CD4-positive, alpha-beta memory T cell (primary cell): Measurements from ENCODE around the gene PNKP. TPM values are rescaled to one million over a fixed set of nuclear protein-coding genes. Genes with fewer than 3 reads are reported as not detected.

Experiments used
- CTCF ChIA-PET: fragments of 350-600 bp; sonication (Branson Sonifier 250); formaldehyde crosslinking; loops from one replicate; lab custom pipeline; 2021; ENCODE audit warnings: inconsistent platforms; ENCODE audit not compliant: partially characterized antibody; lab: Charles Lee
- POLR2A ChIA-PET: fragments of 350-600 bp; sonication (Branson Sonifier 250); formaldehyde crosslinking; loops from one replicate; lab custom pipeline; 2021; ENCODE audit not compliant: partially characterized antibody; lab: Charles Lee
- DNase-seq, 5 donors: peaks; one replicate each; pipeline versions ENCODE4 v3.0.0 to v3.0.0-alpha.2; 2020 to 2022; ENCODE audit warnings: mixed read lengths in 1 of 5
- H3K27ac ChIP-seq: one replicate; pipeline ENCODE4 v1.7.0; 2013; ENCODE audit warnings: low read depth, low read length
- H3K27me3 ChIP-seq: 2 replicates; pipeline ENCODE4 v1.7.0; 2013; ENCODE audit warnings: mild to moderate bottlenecking, low read length, moderate library complexity; ENCODE audit not compliant: insufficient read depth
- H3K36me3 ChIP-seq: 2 replicates; pipeline ENCODE4 v1.7.0; 2013; ENCODE audit warnings: mild to moderate bottlenecking, low read length, moderate library complexity; ENCODE audit not compliant: insufficient read depth
- H3K4me1 ChIP-seq: 2 replicates; pipeline ENCODE4 v1.7.0; 2013; ENCODE audit warnings: mild to moderate bottlenecking, low read length, moderate library complexity; ENCODE audit not compliant: insufficient read depth
- H3K4me3 ChIP-seq, 2 donors: one replicate each; pipeline ENCODE4 v1.7.0; 2013; ENCODE audit warnings: low read length in 2 of 2, mild to moderate bottlenecking in 1 of 2
- H3K9me3 ChIP-seq, 2 donors: one replicate each; pipeline ENCODE4 v1.7.0; 2013; ENCODE audit warnings: low read length in 2 of 2, control low read depth in 1 of 2; ENCODE audit not compliant: control insufficient read depth in 1 of 2
- H3K27ac Mint-ChIP-seq, 7 donors: one replicate each; pipeline ENCODE4 v1.8.0; 2020 to 2021; ENCODE audit warnings: mixed read lengths in 7 of 7, mild to moderate bottlenecking in 6 of 7, inconsistent platforms in 3 of 7, moderate library complexity in 3 of 7
- H3K27me3 Mint-ChIP-seq, 2 donors: one replicate each; pipeline ENCODE4 v1.8.0; 2020 to 2021; ENCODE audit warnings: mixed read lengths in 2 of 2
- H3K36me3 Mint-ChIP-seq, 2 donors: one replicate each; pipeline ENCODE4 v1.8.0; 2020 to 2021; ENCODE audit warnings: mixed read lengths in 2 of 2, inconsistent platforms in 1 of 2, mild to moderate bottlenecking in 1 of 2
- H3K4me1 Mint-ChIP-seq, 4 donors: one replicate each; pipeline ENCODE4 v1.8.0; 2020 to 2021; ENCODE audit warnings: mixed read lengths in 4 of 4, mild to moderate bottlenecking in 1 of 4
- H3K4me3 Mint-ChIP-seq, 8 donors: one replicate each; pipeline ENCODE4 v1.8.0; 2020 to 2021; ENCODE audit warnings: mixed read lengths in 8 of 8, mild to moderate bottlenecking in 7 of 8, moderate library complexity in 6 of 8, inconsistent platforms in 3 of 8
- H3K9me3 Mint-ChIP-seq, 8 donors: one replicate each; pipeline ENCODE4 v1.8.0; 2020 to 2021; ENCODE audit warnings: mixed read lengths in 8 of 8, mild to moderate bottlenecking in 5 of 8, inconsistent platforms in 3 of 8, moderate library complexity in 1 of 8
- intact Hi-C: fragments of 100-400 bp; cut with micrococcal nuclease; formaldehyde crosslinking; loops from one replicate; pipeline ENCODE4 v1.15.1; 2023
- polyA plus RNA-seq, 2 donors: library from polyadenylated mRNA; unstranded; fragments of 300-500 nt; fragmentation: Illumina TruSeq; gene quantifications; one replicate each; pipeline ENCODE4 v1.2.3, GENCODE V29; 2021
- total RNA-seq, 2 experiments: library from RNA; stranded (reverse); gene quantifications; one replicate each; pipeline ENCODE4 v1.2.3, GENCODE V29; 2021

Gene PNKP
- total and polyA plus RNA-seq, 4 experiments from 2014 or later: 28.9 to 192 (median 103) TPM

DNA sequence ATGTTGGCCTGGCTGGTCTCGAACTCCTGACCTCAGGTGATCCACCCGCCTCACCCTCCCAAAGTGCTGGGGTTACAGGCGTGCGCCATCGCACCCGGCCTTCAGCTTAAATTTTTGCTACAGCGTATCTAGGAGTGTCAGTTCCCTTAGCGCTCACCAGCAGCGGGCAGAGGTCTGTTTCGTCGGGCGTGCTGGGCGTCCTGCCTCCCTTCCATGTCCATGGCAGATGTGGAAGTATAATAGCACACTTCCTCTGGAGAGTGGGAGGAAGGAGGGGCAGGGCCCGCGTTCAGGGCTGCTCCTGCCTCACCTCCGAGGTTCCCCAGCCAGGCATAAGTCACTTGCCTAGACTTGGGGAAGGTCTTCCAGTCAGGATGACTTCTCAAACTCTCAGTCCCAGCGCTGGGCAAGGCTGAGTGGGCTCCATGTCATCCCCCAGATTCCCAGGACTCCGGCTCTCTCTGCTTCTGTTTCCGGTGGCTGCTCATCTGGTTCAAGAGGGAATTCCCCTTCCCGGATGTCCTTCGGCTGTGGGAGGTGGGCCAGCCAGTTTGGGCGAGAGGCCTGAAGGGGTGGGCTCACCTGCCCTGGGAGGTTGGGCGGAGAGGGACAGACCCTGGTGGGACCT, 19.8 kb upstream of the PNKP start:
- ChIA-PET POLR2A (interaction anchor here (0.8 to 6.7 kb wide), 2 partner anchors 10 to 18 kb away, joined by 3 to 51 read pairs; partner anchors contain the start of genes AKT1S1 and TBC1D17), CTCF (no interaction called here)
- peaks cover 28% of the 10 kb centered on the region for H3K36me3 ChIP-seq
- Mint-ChIP-seq H3K4me1 (peaks cover 2 to 18% (median 11%) of the 10 kb centered on the region in 4 donors), H3K4me3 (no peak overlapping the region), H3K36me3 (peaks cover 18 to 19% of the 10 kb centered on the region in 2 donors), H3K27me3 (no peaks in the 10 kb centered on the region), H3K9me3 (no peaks in the 10 kb centered on the region), H3K27ac (peak overlapping the region in 1 of 7 donors; percentile 12)
- H3K27ac ChIP-seq: no peak overlapping the region
- no peaks in the 10 kb centered on the region for H3K9me3 ChIP-seq
- intact Hi-C loops: no loop called here
- peaks cover 6% of the 10 kb centered on the region for H3K4me1 ChIP-seq
- no peak overlapping the region for H3K4me3 ChIP-seq
- H3K27me3 ChIP-seq: no peaks in the 10 kb centered on the region
- DNase-seq: no peak

GRCh38 chr19:49884760-49885159, 17.4 kb upstream of the PNKP start:
- H3K4me3 Mint-ChIP-seq: no peak overlapping the region

GRCh38 chr19:49884109-49884508, 16.7 kb upstream of the PNKP start:
- no peaks in the 10 kb centered on the region for H3K9me3 Mint-ChIP-seq
- intact Hi-C loops: no loop called here
- H3K27ac Mint-ChIP-seq: no peak overlapping the region
- H3K36me3 Mint-ChIP-seq: peaks cover 26 to 28% of the 10 kb centered on the region in 2 donors
- ChIA-PET POLR2A (interaction anchor here (1.2 kb wide), 1 partner anchor 16 kb away, joined by 3 read pairs; the partner anchor contains the start of gene PNKP), CTCF (interaction anchor here (1.2 kb wide), 1 partner anchor 54 kb away, joined by 3 read pairs; no protein-coding TSS in a partner anchor)
- no peaks in the 10 kb centered on the region for H3K27me3 Mint-ChIP-seq
- Histone ChIP-seq H3K36me3 (peaks cover 55% of the 10 kb centered on the region), H3K9me3 (no peaks in the 10 kb centered on the region), H3K4me3 (no peak overlapping the region), H3K4me1 (peaks cover 4% of the 10 kb centered on the region), H3K27me3 (no peaks in the 10 kb centered on the region), H3K27ac (no peak overlapping the region)
- H3K4me3 Mint-ChIP-seq: no peak overlapping the region
- DNase-seq: no peak
- peaks cover 0 to 13% (median 2%) of the 10 kb centered on the region in 4 donors for H3K4me1 Mint-ChIP-seq

More at GRCh38 chr19:49884760-49885159, 17.4 kb upstream of the PNKP start:
- POLR2A ChIA-PET: no interaction called here
- Histone ChIP-seq H3K27ac (no peak overlapping the region), H3K9me3 (no peaks in the 10 kb centered on the region), H3K4me3 (no peak overlapping the region), H3K27me3 (no peaks in the 10 kb centered on the region), H3K4me1 (peaks cover 4% of the 10 kb centered on the region), H3K36me3 (peaks cover 49% of the 10 kb centered on the region)
- Mint-ChIP-seq H3K9me3 (no peaks in the 10 kb centered on the region), H3K4me1 (peaks cover 0 to 15% (median 2%) of the 10 kb centered on the region in 4 donors), H3K27me3 (no peaks in the 10 kb centered on the region), H3K36me3 (peaks cover 22 to 24% of the 10 kb centered on the region in 2 donors), H3K27ac (peak overlapping the region in 1 of 7 donors; percentile 29)
- CTCF ChIA-PET: interaction anchor here (1.2 kb wide), 1 partner anchor 53 kb away, joined by 3 read pairs; no protein-coding TSS in a partner anchor
- intact Hi-C loops: no loop called here
- DNase-seq: no peak

DNA sequence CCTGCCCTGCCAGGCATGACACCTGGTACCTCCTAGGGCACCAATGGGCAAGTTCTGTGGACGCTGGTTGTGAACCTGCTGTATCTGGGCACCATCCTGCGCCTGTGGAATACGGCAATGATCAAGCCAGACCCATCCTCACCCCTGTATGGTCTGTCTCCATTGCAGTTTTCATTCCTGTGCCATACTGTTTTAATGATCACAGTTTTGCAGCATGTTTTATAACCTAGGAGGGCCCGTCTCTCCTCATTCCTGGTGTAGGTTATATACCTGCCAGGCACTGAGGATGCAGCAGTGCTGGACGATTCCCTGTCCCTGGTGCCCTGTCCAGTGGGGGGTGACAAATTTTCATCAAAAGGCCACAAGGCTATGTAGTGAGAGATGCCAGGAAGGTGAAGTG, 15.7 kb upstream of the PNKP start:
- intact Hi-C loops: no loop called here
- Histone ChIP-seq H3K36me3 (peaks cover 56% of the 10 kb centered on the region), H3K4me1 (peaks cover 14% of the 10 kb centered on the region), H3K9me3 (no peaks in the 10 kb centered on the region), H3K27ac (no peak overlapping the region), H3K27me3 (no peaks in the 10 kb centered on the region), H3K4me3 (no peak overlapping the region)
- Mint-ChIP-seq H3K27me3 (no peaks in the 10 kb centered on the region), H3K27ac (peak overlapping the region in 3 of 7 donors; percentile 8 to 79 (median 60)), H3K36me3 (peaks cover 30 to 32% of the 10 kb centered on the region in 2 donors), H3K4me1 (peaks cover 7 to 22% (median 9%) of the 10 kb centered on the region in 4 donors), H3K4me3 (no peak overlapping the region), H3K9me3 (no peaks in the 10 kb centered on the region)
- DNase-seq: no peak
- ChIA-PET CTCF (no interaction called here), POLR2A (interaction anchor here (1.2 to 1.8 kb wide), 3 partner anchors 12 to 15 kb away, joined by 3 to 5 read pairs (median 3); partner anchors contain the start of gene PNKP)

- ChIA-PET CTCF (no interaction called here), POLR2A (interaction anchor here (0.9 to 1.8 kb wide), 4 partner anchors 13 to 32 kb away, joined by 3 to 5 read pairs (median 4); partner anchors contain the start of genes PNKP and PTOV1)
- H3K9me3 ChIP-seq: no peaks in the 10 kb centered on the region
- H3K4me1 ChIP-seq: peaks cover 15% of the 10 kb centered on the region
- no peaks in the 10 kb centered on the region for H3K27me3 ChIP-seq
- no peak overlapping the region for H3K27ac Mint-ChIP-seq
- H3K4me3 Mint-ChIP-seq: no peak overlapping the region
- no peak overlapping the region for H3K4me3 ChIP-seq
- DNase-seq: no peak
- no peak overlapping the region for H3K27ac ChIP-seq
- peaks cover 9 to 25% (median 12%) of the 10 kb centered on the region in 4 donors for H3K4me1 Mint-ChIP-seq
- peaks cover 56% of the 10 kb centered on the region for H3K36me3 ChIP-seq
- intact Hi-C loops: no loop called here
- H3K9me3 Mint-ChIP-seq: no peaks in the 10 kb centered on the region
- H3K27me3 Mint-ChIP-seq: no peaks in the 10 kb centered on the region
- H3K36me3 Mint-ChIP-seq: peaks cover 32 to 35% of the 10 kb centered on the region in 2 donors
Observed at GRCh38 chr19:49882643-49883042, 15.3 kb upstream of the PNKP start.

DNA sequence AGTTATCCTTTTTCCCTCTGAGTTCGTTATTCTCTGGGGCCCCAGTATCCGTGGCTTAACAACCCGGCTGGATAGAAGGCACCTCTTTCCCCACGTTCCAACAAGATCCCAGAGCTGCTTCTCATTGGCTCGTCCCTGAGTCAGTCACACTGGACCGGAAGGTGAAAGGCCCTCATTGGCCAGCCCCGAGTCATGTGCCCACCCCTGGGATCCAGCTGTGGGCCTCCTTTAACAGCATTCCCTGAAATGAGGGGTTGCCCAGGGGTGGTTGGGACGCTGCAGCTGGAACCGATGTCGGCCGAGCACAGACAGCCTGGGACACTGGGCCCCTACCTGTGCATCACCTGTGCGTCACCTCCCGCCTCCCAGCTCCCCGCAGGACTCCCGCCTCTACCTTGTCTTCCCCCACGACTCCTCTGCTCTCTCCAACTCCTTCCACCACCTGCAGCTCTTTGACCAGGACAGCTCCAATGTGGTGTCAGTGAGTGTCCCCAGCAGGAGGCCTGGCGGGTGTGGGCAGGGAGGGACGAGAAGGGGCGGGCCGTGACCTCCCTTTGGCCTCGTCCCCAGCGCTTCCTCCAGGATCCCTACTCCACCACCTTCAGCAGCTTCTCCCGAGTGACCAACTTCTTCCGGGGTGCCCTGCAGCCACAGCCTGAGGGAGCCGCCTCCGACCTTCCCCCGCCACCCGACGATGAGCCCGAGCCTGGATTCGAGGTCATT, 14.5 kb upstream of the PNKP start:
- H3K36me3 ChIP-seq: peaks cover 56% of the 10 kb centered on the region
- ChIA-PET CTCF (no interaction called here), POLR2A (interaction anchor here (0.9 to 1.8 kb wide), 9 partner anchors 8 to 71 kb away, joined by 3 to 6 read pairs (median 4); partner anchors contain the start of genes PNKP and PTOV1)
- no peaks in the 10 kb centered on the region for H3K27me3 ChIP-seq
- no peaks in the 10 kb centered on the region for H3K9me3 ChIP-seq
- no peaks in the 10 kb centered on the region for H3K27me3 Mint-ChIP-seq
- H3K36me3 Mint-ChIP-seq: peaks cover 32 to 35% of the 10 kb centered on the region in 2 donors
- peak in 1 of 5 donors; percentile 39 for DNase-seq
- H3K4me3 ChIP-seq: no peak overlapping the region
- no peak overlapping the region for H3K4me3 Mint-ChIP-seq
- H3K27ac Mint-ChIP-seq: peak overlapping the region in 1 of 7 donors; percentile 32
- peaks cover 9 to 25% (median 12%) of the 10 kb centered on the region in 4 donors for H3K4me1 Mint-ChIP-seq
- H3K9me3 Mint-ChIP-seq: no peaks in the 10 kb centered on the region
- H3K27ac ChIP-seq: no peak overlapping the region
- peaks cover 15% of the 10 kb centered on the region for H3K4me1 ChIP-seq
- intact Hi-C loops: no loop called here

- no peaks in the 10 kb centered on the region for H3K27me3 Mint-ChIP-seq
- DNase-seq: no peak
Observed at GRCh38 chr19:49881186-49881585, 13.8 kb upstream of the PNKP start.

More at GRCh38 chr19:49881186-49881585, 13.8 kb upstream of the PNKP start:
- Histone ChIP-seq H3K27me3 (no peaks in the 10 kb centered on the region), H3K27ac (no peak overlapping the region), H3K4me3 (no peak overlapping the region), H3K4me1 (peaks cover 15% of the 10 kb centered on the region), H3K36me3 (peaks cover 56% of the 10 kb centered on the region), H3K9me3 (no peaks in the 10 kb centered on the region)
- Mint-ChIP-seq H3K4me1 (peaks cover 7 to 25% (median 12%) of the 10 kb centered on the region in 4 donors), H3K27ac (peak overlapping the region in 1 of 7 donors; percentile 17), H3K4me3 (peak overlapping the region in 1 of 8 donors; percentile 17), H3K36me3 (peaks cover 32 to 33% of the 10 kb centered on the region in 2 donors), H3K9me3 (no peaks in the 10 kb centered on the region)
- CTCF ChIA-PET: no interaction called here
- intact Hi-C loops: no loop called here
- POLR2A ChIA-PET: interaction anchor here (1.1 to 1.7 kb wide), 6 partner anchors 9 to 71 kb away, joined by 3 to 6 read pairs (median 4); partner anchors contain the start of genes PNKP and PTOV1
